Placental pericyte (primary cell): Measurements from ENCODE around the gene GPX6. TPM values are rescaled to one million over a fixed set of nuclear protein-coding genes. Genes with fewer than 3 reads are reported as not detected.

ENCODE experiments used
- total RNA-seq: library from RNA; depleted of rRNA; stranded (reverse); fragments of >200 nt; gene quantifications from 2 replicates; pipeline ENCODE4 v1.2.3, GENCODE V29; 2012

GPX6 gene, protein sequence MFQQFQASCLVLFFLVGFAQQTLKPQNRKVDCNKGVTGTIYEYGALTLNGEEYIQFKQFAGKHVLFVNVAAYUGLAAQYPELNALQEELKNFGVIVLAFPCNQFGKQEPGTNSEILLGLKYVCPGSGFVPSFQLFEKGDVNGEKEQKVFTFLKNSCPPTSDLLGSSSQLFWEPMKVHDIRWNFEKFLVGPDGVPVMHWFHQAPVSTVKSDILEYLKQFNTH
- not detected in 2 replicates for total RNA-seq

DNA sequence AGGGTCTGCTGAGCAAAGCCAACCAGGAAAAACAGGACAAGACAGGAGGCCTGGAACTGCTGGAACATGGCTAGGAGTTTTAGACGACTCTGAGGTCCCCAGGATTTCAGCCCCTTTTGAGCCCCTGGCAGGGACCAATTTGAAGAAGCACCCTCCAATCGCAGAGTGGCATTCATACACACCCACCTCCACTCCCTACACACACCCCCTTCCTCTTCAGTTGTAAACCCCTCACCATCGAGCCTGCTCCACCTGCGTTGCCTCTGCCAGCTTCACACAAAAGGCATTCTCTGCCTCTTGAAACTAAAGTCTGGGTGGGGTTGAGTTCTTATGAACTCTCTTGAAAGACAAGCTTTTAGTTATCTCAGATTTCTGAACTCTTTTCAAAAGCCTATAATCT lies at the start of gene GPX6:
TSS of gene GPX6 (minus strand) at position 118 of the 400 bp plus-strand sequence. CDS start at position 68, 50 bp downstream.

DNA sequence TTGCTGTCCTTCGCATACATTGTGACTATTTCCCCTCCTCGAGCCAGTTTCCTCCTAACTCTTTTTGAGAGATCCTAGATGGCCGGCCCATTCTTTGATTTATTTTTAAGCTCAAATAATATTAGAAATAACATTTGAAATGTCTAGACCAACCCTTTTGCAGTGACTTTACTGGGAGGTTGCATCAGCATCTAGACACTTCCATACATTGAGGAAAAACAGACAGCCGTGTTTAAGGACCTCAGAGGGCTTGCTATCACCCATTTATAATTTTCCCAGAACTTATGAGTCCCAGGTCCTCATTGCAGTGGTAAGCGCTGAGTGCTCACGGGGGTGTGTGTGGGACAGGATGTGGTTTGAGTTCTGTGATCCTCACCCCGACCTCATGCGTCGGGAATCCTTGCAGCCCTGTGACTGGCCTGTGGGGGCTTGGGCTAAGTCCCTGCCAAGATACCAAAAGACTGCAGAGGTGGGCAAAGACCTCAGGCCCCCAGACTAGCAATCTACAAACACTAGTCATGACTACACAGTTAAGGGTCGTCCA lies 10.0 kb upstream of the GPX6 start, which contains the start of gene GPX5:
TSS of gene GPX5 (plus strand) at position 386 of the 544 bp plus-strand sequence. CDS start at position 519, 133 bp downstream.

Other genes starting within 250 kb of the GPX6 start
- 8.8 and 10.9 TPM in 2 replicates for gene ZSCAN26, start 248.7 kb downstream of the GPX6 start, total RNA-seq
- gene PGBD1, start 234.2 kb downstream of the GPX6 start, total RNA-seq: 2.0 and 8.2 TPM in 2 replicates
- gene ZSCAN31, start 179.6 kb downstream of the GPX6 start, total RNA-seq: 2.0 and 3.7 TPM in 2 replicates
- gene ZKSCAN3, start 165.8 kb downstream of the GPX6 start, total RNA-seq: 3.3 and 3.9 TPM in 2 replicates
- 5.5 and 7.4 TPM in 2 replicates for gene ZSCAN12, start 116.0 kb downstream of the GPX6 start, total RNA-seq
- gene ZSCAN23, start 72.3 kb downstream of the GPX6 start, total RNA-seq: 0.57 and 0.88 TPM in 2 replicates
- gene GPX5, start 10.1 kb upstream of the GPX6 start, total RNA-seq: not detected in 2 replicates